Choroid plexus epithelial cell (primary cell): ENCODE results near the gene MBP.

Experiments used
- DNase-seq: peaks from one replicate; pipeline ENCODE4 v3.0.0-alpha.2; 2010; ENCODE audit warnings: low read depth
- H3K4me3 ChIP-seq: 2 replicates; pipeline ENCODE4 v1.5.1; 2011; ENCODE audit warnings: low read depth, mild to moderate bottlenecking, control low read depth, low read length, moderate library complexity
- TF ChIP-seq, protein P1 (sequence below): conservative IDR thresholded peaks from 2 replicates; pipeline ENCODE4 v1.5.1; 2011; ENCODE audit warnings: low read depth, mild to moderate bottlenecking, control low read depth, inconsistent platforms, low read length, moderate library complexity

Gene MBP

DNA sequence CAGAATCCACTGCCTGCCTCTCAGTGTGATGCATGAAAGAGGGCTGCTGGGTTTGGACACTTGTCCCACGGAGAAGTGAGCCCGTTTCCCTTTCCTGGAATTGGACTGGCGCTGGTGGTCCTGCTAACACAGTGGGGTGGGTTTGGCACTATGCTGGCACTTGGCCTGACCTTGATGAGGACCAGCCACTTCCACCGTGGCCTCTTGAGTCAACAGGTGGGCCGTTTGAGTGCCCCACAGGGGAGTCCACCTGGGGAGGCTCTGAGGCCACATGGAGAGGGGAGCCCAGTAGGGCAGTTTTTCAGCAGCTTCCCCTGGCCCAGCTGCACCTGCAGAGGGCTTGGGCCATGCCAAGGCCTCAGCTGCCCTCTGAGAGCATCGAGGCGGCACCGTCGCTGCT lies 56.5 kb downstream of the MBP start:
- H3K4me3 ChIP-seq: no peak overlapping the region
- TF ChIP-seq, protein P1, sequence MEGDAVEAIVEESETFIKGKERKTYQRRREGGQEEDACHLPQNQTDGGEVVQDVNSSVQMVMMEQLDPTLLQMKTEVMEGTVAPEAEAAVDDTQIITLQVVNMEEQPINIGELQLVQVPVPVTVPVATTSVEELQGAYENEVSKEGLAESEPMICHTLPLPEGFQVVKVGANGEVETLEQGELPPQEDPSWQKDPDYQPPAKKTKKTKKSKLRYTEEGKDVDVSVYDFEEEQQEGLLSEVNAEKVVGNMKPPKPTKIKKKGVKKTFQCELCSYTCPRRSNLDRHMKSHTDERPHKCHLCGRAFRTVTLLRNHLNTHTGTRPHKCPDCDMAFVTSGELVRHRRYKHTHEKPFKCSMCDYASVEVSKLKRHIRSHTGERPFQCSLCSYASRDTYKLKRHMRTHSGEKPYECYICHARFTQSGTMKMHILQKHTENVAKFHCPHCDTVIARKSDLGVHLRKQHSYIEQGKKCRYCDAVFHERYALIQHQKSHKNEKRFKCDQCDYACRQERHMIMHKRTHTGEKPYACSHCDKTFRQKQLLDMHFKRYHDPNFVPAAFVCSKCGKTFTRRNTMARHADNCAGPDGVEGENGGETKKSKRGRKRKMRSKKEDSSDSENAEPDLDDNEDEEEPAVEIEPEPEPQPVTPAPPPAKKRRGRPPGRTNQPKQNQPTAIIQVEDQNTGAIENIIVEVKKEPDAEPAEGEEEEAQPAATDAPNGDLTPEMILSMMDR: no peak
- DNase-seq: no peak

- TF ChIP-seq, protein P1: no peak
- no peak for DNase-seq
- H3K4me3 ChIP-seq: no peak overlapping the region
These were observed 58.2 kb downstream of the MBP start for GRCh38 chr18:77074431-77074830.

- TF ChIP-seq, protein P1: no peak
These were observed 59.1 kb downstream of the MBP start for GRCh38 chr18:77073336-77074093.

GRCh38 chr18:77072566-77072965 lies 60.0 kb downstream of the MBP start:
- H3K4me3 ChIP-seq: no peak overlapping the region
- no peak for DNase-seq
- TF ChIP-seq, protein P1: no peak

More at GRCh38 chr18:77073336-77074093, 59.1 kb downstream of the MBP start:
- no peak for DNase-seq
- H3K4me3 ChIP-seq: no peak overlapping the region

DNA sequence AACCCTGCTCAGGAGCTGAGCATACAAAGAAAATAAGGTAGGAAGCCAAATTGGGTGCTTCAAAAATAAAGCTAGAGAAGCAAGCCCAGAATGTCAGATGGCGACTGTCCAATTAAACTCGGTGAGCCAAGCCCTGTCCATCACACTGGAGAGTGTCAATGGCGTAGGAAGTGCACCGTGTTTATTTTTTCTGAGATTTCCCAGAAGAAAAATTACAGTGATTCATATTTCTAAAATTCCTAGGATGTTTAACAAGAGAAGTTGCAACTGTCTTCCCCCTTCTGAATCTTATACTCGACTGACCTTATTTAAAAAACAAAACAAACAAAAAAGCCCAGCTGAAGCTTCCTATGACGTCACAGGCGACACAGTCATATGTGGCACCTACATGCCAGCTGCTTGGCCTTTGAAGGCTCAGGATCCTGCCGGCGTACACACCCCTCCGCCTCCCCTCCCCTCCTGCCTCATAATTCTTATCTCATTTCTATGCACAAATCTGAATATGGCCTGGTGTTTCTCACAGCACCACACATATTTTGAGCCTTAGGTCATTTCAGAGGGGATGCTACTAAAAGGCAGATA lies 60.8 kb downstream of the MBP start:
- TF ChIP-seq, protein P1: no peak
- peak; percentile 97 for DNase-seq
- no peak overlapping the region for H3K4me3 ChIP-seq

- DNase-seq: no peak
- TF ChIP-seq, protein P1: no peak
- no peak overlapping the region for H3K4me3 ChIP-seq
These were observed 61.5 kb downstream of the MBP start for GRCh38 chr18:77071061-77071460.

DNA sequence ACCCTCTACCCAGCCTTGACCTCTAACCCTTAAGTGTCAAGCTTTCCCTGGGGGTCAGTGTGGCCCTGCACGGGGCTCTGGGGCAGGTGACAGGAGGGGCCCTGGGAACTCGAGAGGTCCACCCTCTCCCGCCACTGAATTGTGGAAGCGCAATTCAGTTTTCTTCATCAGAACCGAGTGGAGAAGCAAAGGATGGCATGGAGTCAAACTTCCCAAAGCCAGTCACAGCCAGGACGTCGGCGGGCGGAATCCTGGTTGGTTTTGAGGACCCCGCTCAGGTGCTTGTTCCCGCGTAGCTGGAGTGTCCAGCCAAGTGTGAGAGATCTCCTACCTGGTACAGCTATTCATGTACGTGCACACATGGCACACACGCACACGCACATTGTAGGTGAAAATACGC lies 62.0 kb downstream of the MBP start:
- DNase-seq: no peak
- H3K4me3 ChIP-seq: no peak overlapping the region
- TF ChIP-seq, protein P1: no peak
